ENCODE results near the gene DNAH6. TPM values are rescaled to one million over a fixed set of nuclear protein-coding genes. Genes with fewer than 3 reads are reported as not detected.

The DNAH6 gene
- total and polyA plus RNA-seq, 4 donors: 1.9 to 16.9 (median 8.5) TPM

GRCh38 chr2:84781942-84782716, 265.8 kb downstream of the DNAH6 start:
- TF ChIP-seq CTCF (IDR thresholded peaks at IDR 0.05; ENCODE audit: control extremely low read depth, extremely low read depth): no peak
- Histone ChIP-seq H3K27ac (ENCODE audit: low read depth in 1 of 2, low read length in 1 of 2) (peak overlapping the region in 1 of 2 donors; percentile 45), H3K36me3 (ENCODE audit: control insufficient read depth in 4 of 4, insufficient read depth in 4 of 4, low read length in 4 of 4) (no peaks in the 10 kb centered on the region), H3K4me3 (no peak overlapping the region), H3K4me1 (ENCODE audit: control insufficient read depth in 5 of 5, insufficient read depth in 5 of 5, low read length in 5 of 5) (no peaks in the 10 kb centered on the region), H3K27me3 (ENCODE audit: control insufficient read depth in 3 of 3, insufficient read depth in 3 of 3, low read length in 2 of 3) (no peaks in the 10 kb centered on the region), H3K9ac (ENCODE audit: insufficient read depth in 1 of 2, low read length in 2 of 2) (no peak overlapping the region), H3K9me3 (ENCODE audit: control insufficient read depth in 4 of 4, insufficient read depth in 3 of 4, low read length in 3 of 4) (peaks cover 0 to 4% (median 1%) of the 10 kb centered on the region in 4 donors)
- ATAC-seq (ENCODE audit: insufficient read depth, low FRiP score) (no peak), DNase-seq (peak in 1 of 3 donors; percentile 10)
- WGBS, 2 donors: 52 to 68% methylated on average over 3 of the region's 3 CpGs

- 44 to 70% methylated on average over 1 of the region's 1 CpG for WGBS, 2 donors
- no peak overlapping the region for H3K27ac ChIP-seq (ENCODE audit: low read depth in 1 of 2, low read length in 1 of 2)
- no peaks in the 10 kb centered on the region for H3K4me1 ChIP-seq (ENCODE audit: control insufficient read depth in 5 of 5, insufficient read depth in 5 of 5, low read length in 5 of 5)
- no peaks in the 10 kb centered on the region for H3K27me3 ChIP-seq (ENCODE audit: control insufficient read depth in 3 of 3, insufficient read depth in 3 of 3, low read length in 2 of 3)
- peak; percentile 15 for ATAC-seq (ENCODE audit: insufficient read depth, low FRiP score)
- TF ChIP-seq CTCF (IDR thresholded peaks at IDR 0.05; ENCODE audit: control extremely low read depth, extremely low read depth): no peak
- no peaks in the 10 kb centered on the region for H3K36me3 ChIP-seq (ENCODE audit: control insufficient read depth in 4 of 4, insufficient read depth in 4 of 4, low read length in 4 of 4)
- H3K9me3 ChIP-seq (ENCODE audit: control insufficient read depth in 4 of 4, insufficient read depth in 3 of 4, low read length in 3 of 4): peaks cover 0 to 4% (median 1%) of the 10 kb centered on the region in 4 donors
- no peak overlapping the region for H3K4me3 ChIP-seq
- no peak overlapping the region for H3K9ac ChIP-seq (ENCODE audit: insufficient read depth in 1 of 2, low read length in 2 of 2)
- DNase-seq: no peak
Measured at GRCh38 chr2:84782717-84783442, 266.6 kb downstream of the DNAH6 start.

- H3K4me1 ChIP-seq (ENCODE audit: control insufficient read depth in 5 of 5, insufficient read depth in 5 of 5, low read length in 5 of 5): peaks cover 0 to 3% (median 0%) of the 10 kb centered on the region in 5 donors
- no peak overlapping the region for H3K4me3 ChIP-seq
- no peak for ATAC-seq (ENCODE audit: insufficient read depth, low FRiP score)
- 90 to 96% methylated on average over 4 of the region's 4 CpGs for WGBS, 2 donors
- no peaks in the 10 kb centered on the region for H3K36me3 ChIP-seq (ENCODE audit: control insufficient read depth in 4 of 4, insufficient read depth in 4 of 4, low read length in 4 of 4)
- H3K27me3 ChIP-seq (ENCODE audit: control insufficient read depth in 3 of 3, insufficient read depth in 3 of 3, low read length in 2 of 3): no peaks in the 10 kb centered on the region
- TF ChIP-seq CTCF (IDR thresholded peaks at IDR 0.05; ENCODE audit: control extremely low read depth, extremely low read depth): no peak
- no peaks in the 10 kb centered on the region for H3K9me3 ChIP-seq (ENCODE audit: control insufficient read depth in 4 of 4, insufficient read depth in 3 of 4, low read length in 3 of 4)
- no peak overlapping the region for H3K27ac ChIP-seq (ENCODE audit: low read depth in 1 of 2, low read length in 1 of 2)
- no peak overlapping the region for H3K9ac ChIP-seq (ENCODE audit: insufficient read depth in 1 of 2, low read length in 2 of 2)
- DNase-seq: no peak
Measured at GRCh38 chr2:84785950-84786349, 269.7 kb downstream of the DNAH6 start.
